Liver (tissue), 3 donors: ENCODE data around the gene KCNS3.

ENCODE experiments used
- CTCF ChIP-seq: fragments of 150-350 bp; IDR thresholded peaks from 2 replicates; pipeline ENCODE4 v1.5.1; 2017; ENCODE audit warnings: improper control_type of control experiment, low read depth, low read length; ENCODE audit not compliant: missing input control
- EGR1 ChIP-seq, 2 donors: IDR thresholded peaks; 2 replicates each; pipeline ENCODE4 v1.6.1; 2016 to 2018; ENCODE audit warnings: antibody characterized with exemption in 2 of 2, low read depth in 2 of 2
- RAD21 ChIP-seq, 2 donors: IDR thresholded peaks; 2 replicates each; pipeline ENCODE4 v1.6.1; 2016; ENCODE audit warnings: antibody characterized with exemption in 2 of 2, mild to moderate bottlenecking in 2 of 2
- ZBTB33 ChIP-seq: IDR thresholded peaks from 2 replicates; pipeline ENCODE4 v1.6.1; 2016; ENCODE audit warnings: antibody characterized with exemption
- donor health status: healthy.
- donor health status: healthy.

- no peak for TF ChIP-seq CTCF
- no peak for TF ChIP-seq RAD21 (IDR thresholded peaks at IDR 0.05)
- TF ChIP-seq ZBTB33 = no peak
- TF ChIP-seq EGR1 (IDR thresholded peaks at IDR 0.05; ENCODE audit: low read depth in 2 of 2) = no peak
These were observed 96.9 kb downstream of the KCNS3 start for GRCh38 chr2:17975401-17975800.
